HUES64 (cell line): ENCODE results near the gene TCF12.
"Not testable (repeated sequence)": the region's sequence is repeated elsewhere in the genome, so short reads cannot be mapped to it uniquely, and the experiment has no call there.

Experiments used
- H3K27ac ChIP-seq: 2 replicates; pipeline ENCODE4 v1.7.0; 2013; ENCODE audit warnings: low read depth, low read length, inconsistent platforms
- H3K27me3 ChIP-seq: 2 replicates; pipeline ENCODE4 v1.6.1; 2013; ENCODE audit warnings: mild to moderate bottlenecking, low read length; ENCODE audit not compliant: insufficient read depth
- H3K36me3 ChIP-seq: 2 replicates; pipeline ENCODE4 v1.6.1; 2013; ENCODE audit warnings: mild to moderate bottlenecking, low read length; ENCODE audit not compliant: insufficient read depth
- H3K4me1 ChIP-seq: 2 replicates; pipeline ENCODE4 v1.6.1; 2013; ENCODE audit warnings: mild to moderate bottlenecking, low read length, moderate library complexity; ENCODE audit not compliant: insufficient read depth
- H3K4me3 ChIP-seq: 2 replicates; pipeline ENCODE4 v1.5.1; 2013; ENCODE audit warnings: mild to moderate bottlenecking, low read length, moderate library complexity
- H3K9ac ChIP-seq: 2 replicates; pipeline ENCODE4 v1.6.1; 2013; ENCODE audit warnings: mild to moderate bottlenecking, low read depth, low read length
- H3K9me3 ChIP-seq: 2 replicates; pipeline ENCODE4 v1.6.1; 2013; ENCODE audit warnings: low read depth, low read length; ENCODE audit not compliant: insufficient read depth
- WGBS: fragments of 150-250, 120-280 bp; methylation state at CpG from one replicate; pipeline ENCODE4 v1.1.7; 2013; ENCODE audit warnings: missing lambda C conversion rate; 5-methylcytosine and 5-hydroxymethylcytosine counted together

TCF12 gene

GRCh38 chr15:57094321-57095257, 176.1 kb downstream of the TCF12 start:
- H3K27ac ChIP-seq = no peak overlapping the region
- no peak overlapping the region for H3K9ac ChIP-seq
- 87% methylated on average over 6 of the region's 6 CpGs for WGBS
- H3K27me3 ChIP-seq = no peaks in the 10 kb centered on the region
- peaks cover 24% of the 10 kb centered on the region for H3K36me3 ChIP-seq
- H3K4me3 ChIP-seq = no peak overlapping the region
- peaks cover 12% of the 10 kb centered on the region for H3K4me1 ChIP-seq
- H3K9me3 ChIP-seq = no peaks in the 10 kb centered on the region

DNA sequence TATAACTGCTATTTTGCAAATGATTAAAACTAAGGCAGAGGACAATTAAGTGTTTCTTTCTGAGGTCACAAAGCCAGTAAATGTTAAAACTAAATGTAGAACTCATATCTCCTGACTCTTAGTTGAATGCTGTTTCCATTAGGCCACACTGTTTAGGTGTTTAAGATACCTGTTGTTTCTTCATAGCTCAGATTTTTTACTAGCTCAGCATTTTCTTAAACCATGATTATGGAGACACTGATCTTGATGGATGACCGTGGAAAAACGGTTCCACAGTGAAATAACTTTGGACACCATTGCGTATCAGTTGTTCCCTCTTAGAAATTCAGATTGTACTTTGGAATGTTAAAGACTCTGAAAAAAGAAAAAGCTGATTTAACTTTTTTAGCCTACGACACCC, 177.5 kb downstream of the TCF12 start:
- Histone ChIP-seq H3K27ac (no peak overlapping the region), H3K4me3 (no peak overlapping the region), H3K36me3 (peaks cover 24% of the 10 kb centered on the region), H3K4me1 (peaks cover 12% of the 10 kb centered on the region), H3K9ac (no peak overlapping the region), H3K9me3 (no peaks in the 10 kb centered on the region), H3K27me3 (no peaks in the 10 kb centered on the region)
- WGBS = 98% methylated on average over 4 of the region's 4 CpGs

GRCh38 chr15:57097246-57097645, 178.8 kb downstream of the TCF12 start:
- Histone ChIP-seq H3K9ac (no peak overlapping the region), H3K27me3 (no peaks in the 10 kb centered on the region), H3K36me3 (peaks cover 22% of the 10 kb centered on the region), H3K9me3 (no peaks in the 10 kb centered on the region), H3K4me3 (no peak overlapping the region), H3K27ac (no peak overlapping the region), H3K4me1 (peaks cover 12% of the 10 kb centered on the region)
- 100% methylated on average over 1 of the region's 1 CpG for WGBS

DNA sequence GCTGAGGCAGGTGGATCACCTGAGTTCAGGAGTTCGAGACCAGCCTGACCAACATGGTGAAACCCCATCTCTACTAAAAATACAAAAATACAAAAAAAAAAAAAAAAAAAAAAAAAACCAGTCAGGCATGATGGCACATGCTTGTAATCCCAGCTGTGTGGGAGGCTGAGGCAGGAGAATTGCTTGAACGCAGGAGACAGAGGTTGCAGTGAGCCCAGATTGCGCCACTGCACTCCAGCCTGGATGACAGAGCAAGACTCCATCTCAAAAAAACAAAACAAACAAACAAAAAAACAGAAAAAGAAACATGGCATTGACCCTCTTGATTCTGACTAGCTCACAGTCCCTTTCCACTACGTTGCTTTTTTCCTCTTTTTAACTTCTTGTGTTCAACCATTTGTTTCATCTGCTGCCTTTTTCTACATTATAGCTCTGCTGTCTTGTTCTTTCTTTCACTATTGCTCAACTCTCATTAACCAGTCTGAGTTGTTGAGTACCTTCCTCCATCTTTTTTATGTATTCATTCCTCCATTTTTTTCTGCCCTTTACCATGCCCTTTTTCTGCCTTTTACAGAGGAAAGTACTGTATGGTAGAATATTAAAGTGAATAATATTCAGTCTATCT, 179.6 kb downstream of the TCF12 start:
- H3K9me3 ChIP-seq, H3K27me3 ChIP-seq, H3K4me3 ChIP-seq, H3K9ac ChIP-seq, H3K27ac ChIP-seq: not testable (repeated sequence)
- H3K36me3 ChIP-seq = peaks cover 15% of the 10 kb centered on the region
- WGBS = 96% methylated on average over 4 of the region's 4 CpGs
- H3K4me1 ChIP-seq = peaks cover 12% of the 10 kb centered on the region

GRCh38 chr15:57098896-57099295, 180.5 kb downstream of the TCF12 start:
- H3K4me3 ChIP-seq = no peak overlapping the region
- H3K9me3 ChIP-seq = no peaks in the 10 kb centered on the region
- H3K4me1 ChIP-seq = peaks cover 6% of the 10 kb centered on the region
- H3K36me3 ChIP-seq = peaks cover 8% of the 10 kb centered on the region; the same call in 1 of the 2 replicates
- WGBS = 98% methylated on average over 2 of the region's 2 CpGs
- H3K27me3 ChIP-seq = no peaks in the 10 kb centered on the region
- H3K27ac ChIP-seq = no peak overlapping the region
- no peak overlapping the region for H3K9ac ChIP-seq

DNA sequence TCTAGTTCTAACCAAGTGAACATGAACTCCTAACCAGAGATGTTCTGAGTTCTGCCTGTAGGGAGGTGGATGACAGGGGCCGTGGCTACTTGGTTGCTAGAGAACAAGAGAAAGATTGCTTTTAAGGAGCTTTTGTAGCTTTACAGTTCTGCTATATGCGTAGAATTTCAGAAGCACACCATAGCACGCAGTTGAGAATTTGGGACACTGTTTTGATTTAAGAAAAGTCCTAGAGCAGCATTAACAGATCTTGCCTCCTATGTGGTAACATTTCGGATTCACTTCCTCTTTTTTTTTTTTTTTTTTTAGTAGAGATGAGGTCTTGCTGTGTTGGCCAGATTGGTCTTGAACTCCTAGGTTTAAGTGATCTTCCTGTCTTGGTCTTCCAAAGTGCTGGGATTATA, 181.7 kb downstream of the TCF12 start:
- Histone ChIP-seq H3K9ac (no peak overlapping the region), H3K27ac (no peak overlapping the region), H3K36me3 (0 out of 2 replicates have a peak, but pooled peaks cover 2% of the 10 kb centered on the region), H3K9me3 (no peaks in the 10 kb centered on the region), H3K27me3 (no peaks in the 10 kb centered on the region), H3K4me1 (no peaks in the 10 kb centered on the region), H3K4me3 (no peak overlapping the region)
- WGBS = 94% methylated on average over 3 of the region's 4 CpGs

DNA sequence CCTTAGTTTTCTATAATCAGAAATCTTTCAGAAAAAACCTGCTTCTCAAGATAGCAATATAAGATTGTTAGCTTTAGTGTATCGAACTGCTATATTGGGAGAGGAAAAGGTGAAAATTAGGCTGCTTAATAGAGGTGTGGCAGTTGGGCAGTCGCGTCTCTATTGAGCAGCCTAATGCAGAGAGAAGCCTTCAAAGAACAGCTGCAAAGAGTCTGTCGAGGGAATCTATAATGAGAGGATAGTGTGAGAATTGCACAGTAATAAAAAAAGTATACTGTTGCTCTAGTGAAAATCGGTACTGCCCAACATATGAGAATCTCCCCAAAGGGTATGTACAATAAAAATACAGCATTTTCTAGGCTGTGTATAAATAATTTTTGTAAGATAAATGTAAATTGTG, 184.4 kb downstream of the TCF12 start:
- H3K9me3 ChIP-seq = no peaks in the 10 kb centered on the region
- no peaks in the 10 kb centered on the region for H3K4me1 ChIP-seq
- 96% methylated on average over 5 of the region's 5 CpGs for WGBS
- H3K36me3 ChIP-seq = peaks cover 5% of the 10 kb centered on the region; the same call in 1 of the 2 replicates
- no peak overlapping the region for H3K4me3 ChIP-seq
- H3K27ac ChIP-seq = no peak overlapping the region
- H3K9ac ChIP-seq = no peak overlapping the region
- no peaks in the 10 kb centered on the region for H3K27me3 ChIP-seq

- Histone ChIP-seq H3K9ac (no peak overlapping the region), H3K36me3 (peaks cover 5% of the 10 kb centered on the region; the same call in 1 of the 2 replicates), H3K4me3 (no peak overlapping the region), H3K27me3 (no peaks in the 10 kb centered on the region), H3K27ac (no peak overlapping the region), H3K4me1 (peaks cover 13% of the 10 kb centered on the region), H3K9me3 (no peaks in the 10 kb centered on the region)
- 96% methylated on average over 1 of the region's 2 CpGs for WGBS
These were observed 189.9 kb downstream of the TCF12 start for GRCh38 chr15:57108296-57108695.

DNA sequence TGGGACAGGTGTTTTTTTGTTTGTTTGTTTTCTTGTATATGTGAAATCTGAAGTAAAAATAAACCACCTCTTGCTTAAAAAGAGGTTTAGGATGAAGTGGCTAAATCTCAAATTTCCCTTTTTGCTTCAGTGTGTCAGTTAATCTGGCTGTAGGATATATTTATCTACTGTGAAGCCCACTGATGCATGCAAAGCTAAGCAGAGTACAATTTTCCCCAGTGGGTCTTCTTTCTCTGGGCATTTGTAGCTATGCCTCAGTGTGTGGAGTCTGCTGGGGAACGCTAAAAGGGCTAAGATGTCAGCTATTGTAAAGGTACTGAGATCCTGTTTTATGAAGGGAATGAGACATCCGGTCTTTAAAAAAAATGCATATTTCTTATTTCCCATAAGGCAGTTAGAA, 190.6 kb downstream of the TCF12 start:
- no peaks in the 10 kb centered on the region for H3K27me3 ChIP-seq
- WGBS = 95% methylated on average over 1 of the region's 2 CpGs
- no peaks in the 10 kb centered on the region for H3K9me3 ChIP-seq
- H3K36me3 ChIP-seq = peaks cover 5% of the 10 kb centered on the region; the same call in 1 of the 2 replicates
- H3K4me1 ChIP-seq = peaks cover 14% of the 10 kb centered on the region
- H3K4me3 ChIP-seq = no peak overlapping the region
- H3K9ac ChIP-seq = no peak overlapping the region
- no peak overlapping the region for H3K27ac ChIP-seq

GRCh38 chr15:57111002-57111401, 192.6 kb downstream of the TCF12 start:
- H3K27me3 ChIP-seq = no peaks in the 10 kb centered on the region
- no peaks in the 10 kb centered on the region for H3K9me3 ChIP-seq
- no peak overlapping the region for H3K9ac ChIP-seq
- no peak overlapping the region for H3K4me3 ChIP-seq
- 92% methylated on average over 4 of the region's 4 CpGs for WGBS
- H3K27ac ChIP-seq = no peak overlapping the region
- peaks cover 5% of the 10 kb centered on the region; the same call in 1 of the 2 replicates for H3K36me3 ChIP-seq
- H3K4me1 ChIP-seq = peaks cover 14% of the 10 kb centered on the region

GRCh38 chr15:57112178-57112577, 193.7 kb downstream of the TCF12 start:
- H3K27ac ChIP-seq = peak overlapping the region; percentile 26; the same call in 1 of the 2 replicates
- H3K4me3 ChIP-seq = no peak overlapping the region
- H3K4me1 ChIP-seq = peaks cover 14% of the 10 kb centered on the region
- no peaks in the 10 kb centered on the region for H3K36me3 ChIP-seq
- H3K27me3 ChIP-seq = no peaks in the 10 kb centered on the region
- H3K9ac ChIP-seq = no peak overlapping the region
- no peaks in the 10 kb centered on the region for H3K9me3 ChIP-seq
- WGBS = 83% methylated on average over 2 of the region's 2 CpGs
